Mammary epithelial cell (primary cell): ENCODE data around the gene PPP1R13B.

Experiments used
- EZH2 ChIP-seq: IDR thresholded peaks from 2 replicates; pipeline ENCODE4 v1.6.1; 2012; ENCODE audit warnings: low read length, inconsistent platforms, borderline replicate concordance
- TF ChIP-seq, protein P1 (sequence below), 2 donors: IDR thresholded peaks in 1 of 2; conservative IDR thresholded peaks in 1 of 2; 2 replicates each; pipeline ENCODE4 v1.5.1; 2011 to 2012; ENCODE audit warnings: inconsistent platforms in 2 of 2, low read length in 2 of 2, mild to moderate bottlenecking in 2 of 2, control low read depth in 1 of 2, low read depth in 1 of 2; ENCODE audit not compliant: insufficient read depth in 1 of 2; ENCODE audit errors: extremely low read depth in 1 of 2

DNA sequence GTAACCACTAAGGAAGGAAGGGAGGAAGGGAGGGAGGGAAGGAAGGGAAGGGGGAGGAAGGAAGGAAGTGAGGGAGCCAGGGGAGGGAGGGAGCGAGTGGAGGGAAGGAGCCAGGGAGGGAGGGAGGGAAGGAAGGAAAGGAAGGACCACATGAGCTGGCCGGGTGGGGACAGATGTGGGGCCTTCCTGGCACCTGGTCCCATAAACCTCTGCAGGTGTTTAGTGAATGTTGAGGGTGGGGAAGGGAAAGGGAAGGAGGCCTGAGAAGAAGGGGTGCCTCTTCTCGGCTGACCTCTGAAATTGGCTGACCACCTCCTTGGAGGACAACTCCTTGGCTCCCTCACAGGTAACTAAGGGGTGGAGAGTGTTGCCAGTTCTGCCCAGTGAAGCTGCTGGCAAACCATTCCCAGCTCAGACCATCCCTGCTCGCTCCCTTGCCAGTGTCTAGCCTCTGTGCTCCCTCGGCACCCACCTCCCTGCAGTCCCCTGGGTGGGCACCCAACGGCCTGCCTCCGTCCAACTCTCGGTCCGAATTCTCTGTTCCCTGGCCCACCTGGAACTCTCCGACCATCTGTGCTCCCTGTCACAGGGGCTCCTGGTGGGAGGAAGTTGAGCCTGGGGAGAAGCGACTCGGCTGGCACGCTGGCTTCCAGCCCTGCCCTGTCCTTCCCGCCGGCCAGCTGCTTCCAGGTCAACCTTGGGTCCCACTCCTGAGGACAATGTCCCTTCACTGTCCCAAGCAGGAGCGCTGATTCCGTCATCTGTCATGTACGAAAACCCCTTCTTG lies 12.2 kb upstream of the PPP1R13B start:
- TF ChIP-seq, protein P1, sequence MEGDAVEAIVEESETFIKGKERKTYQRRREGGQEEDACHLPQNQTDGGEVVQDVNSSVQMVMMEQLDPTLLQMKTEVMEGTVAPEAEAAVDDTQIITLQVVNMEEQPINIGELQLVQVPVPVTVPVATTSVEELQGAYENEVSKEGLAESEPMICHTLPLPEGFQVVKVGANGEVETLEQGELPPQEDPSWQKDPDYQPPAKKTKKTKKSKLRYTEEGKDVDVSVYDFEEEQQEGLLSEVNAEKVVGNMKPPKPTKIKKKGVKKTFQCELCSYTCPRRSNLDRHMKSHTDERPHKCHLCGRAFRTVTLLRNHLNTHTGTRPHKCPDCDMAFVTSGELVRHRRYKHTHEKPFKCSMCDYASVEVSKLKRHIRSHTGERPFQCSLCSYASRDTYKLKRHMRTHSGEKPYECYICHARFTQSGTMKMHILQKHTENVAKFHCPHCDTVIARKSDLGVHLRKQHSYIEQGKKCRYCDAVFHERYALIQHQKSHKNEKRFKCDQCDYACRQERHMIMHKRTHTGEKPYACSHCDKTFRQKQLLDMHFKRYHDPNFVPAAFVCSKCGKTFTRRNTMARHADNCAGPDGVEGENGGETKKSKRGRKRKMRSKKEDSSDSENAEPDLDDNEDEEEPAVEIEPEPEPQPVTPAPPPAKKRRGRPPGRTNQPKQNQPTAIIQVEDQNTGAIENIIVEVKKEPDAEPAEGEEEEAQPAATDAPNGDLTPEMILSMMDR (conservative IDR thresholded peaks at IDR 0.05 in 1 of 2, IDR thresholded peaks at IDR 0.05 in 1 of 2; ENCODE audit: extremely low read depth in 1 of 2, insufficient read depth in 1 of 2, low read depth in 1 of 2, low read length in 2 of 2), result no peak
- no peak for TF ChIP-seq EZH2
